Measurements from ENCODE around the gene KLF6. TPM values are rescaled to one million over a fixed set of nuclear protein-coding genes. Genes with fewer than 3 reads are reported as not detected.

KLF6 gene
- total RNA-seq, 1 experiment from 2014 or later = 3.9 TPM

DNA sequence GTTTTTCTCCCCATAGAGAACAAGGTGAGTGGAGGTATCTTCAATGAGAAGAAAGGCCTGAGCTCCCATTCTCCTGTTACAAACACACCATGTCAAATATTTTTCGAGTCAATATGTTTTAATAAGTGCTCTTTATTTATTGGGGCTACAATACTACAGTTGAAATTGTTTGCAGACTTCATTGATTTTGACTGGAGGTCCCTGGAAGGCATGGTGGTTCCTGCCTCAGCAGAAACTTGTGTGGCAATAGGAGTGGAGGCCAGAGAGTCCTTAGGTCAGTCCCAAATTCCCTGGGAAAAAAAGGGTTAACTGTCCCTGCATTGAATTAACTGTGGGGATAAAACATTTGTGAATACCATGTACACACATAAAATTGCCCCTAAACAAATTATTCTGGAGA is 22.7 kb downstream of the KLF6 start:
- no peak overlapping the region for H3K4me3 ChIP-seq (ENCODE audit: low read length)
- no peaks in the 10 kb centered on the region for H3K27me3 ChIP-seq (ENCODE audit: low read length)
- no peaks in the 10 kb centered on the region for H3K79me2 ChIP-seq (ENCODE audit: low read length)
- peaks cover 14% of the 10 kb centered on the region for H3K4me1 ChIP-seq (ENCODE audit: low read length)
- H4K20me1 ChIP-seq (ENCODE audit: insufficient read depth, low read depth, low read length) = no peaks in the 10 kb centered on the region
- no peaks in the 10 kb centered on the region for H3K9me2 ChIP-seq (replicated peaks; ENCODE audit: insufficient read depth, low read length)
- no peaks in the 10 kb centered on the region for H3K9me3 ChIP-seq (ENCODE audit: low read length)
- H2AFZ ChIP-seq (ENCODE audit: low read length) = no peak overlapping the region
- no peak overlapping the region for H3K4me2 ChIP-seq (ENCODE audit: low read depth, low read length, poor library complexity, severe bottlenecking)
- DNase-seq = no peak
- H3K9ac ChIP-seq (ENCODE audit: low read length) = no peak overlapping the region
- H3K36me3 ChIP-seq (ENCODE audit: insufficient read depth, low read length) = no peaks in the 10 kb centered on the region
- H3K27ac ChIP-seq (ENCODE audit: low read length) = no peak overlapping the region

DNA sequence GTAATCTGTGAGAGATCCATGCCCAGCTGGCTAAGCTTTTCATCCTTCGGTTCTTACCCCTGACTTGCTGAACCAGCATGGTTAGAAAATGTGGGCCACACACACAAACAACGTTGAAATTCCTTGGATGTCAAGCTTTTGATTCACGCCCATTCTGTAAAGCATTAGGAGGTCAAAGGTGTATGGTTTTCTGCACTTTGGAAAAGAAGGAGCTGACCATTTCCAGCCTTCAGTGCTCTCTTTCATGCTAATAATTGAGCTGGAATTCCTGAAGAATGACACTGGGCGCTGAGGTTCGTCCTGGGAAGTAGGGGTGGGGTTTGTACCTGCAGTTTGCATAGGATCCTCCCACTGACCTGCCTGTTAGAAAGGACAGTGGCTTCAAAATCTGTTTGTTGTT is 23.1 kb downstream of the KLF6 start:
- DNase-seq = no peak
- Histone ChIP-seq H3K9me2 (replicated peaks; ENCODE audit: insufficient read depth, low read length) (no peaks in the 10 kb centered on the region), H3K36me3 (ENCODE audit: insufficient read depth, low read length) (no peaks in the 10 kb centered on the region), H3K4me3 (ENCODE audit: low read length) (no peak overlapping the region), H2AFZ (ENCODE audit: low read length) (no peak overlapping the region), H3K79me2 (ENCODE audit: low read length) (no peaks in the 10 kb centered on the region), H3K4me1 (ENCODE audit: low read length) (peaks cover 14% of the 10 kb centered on the region), H3K9ac (ENCODE audit: low read length) (no peak overlapping the region), H3K27me3 (ENCODE audit: low read length) (no peaks in the 10 kb centered on the region), H4K20me1 (ENCODE audit: insufficient read depth, low read depth, low read length) (no peaks in the 10 kb centered on the region), H3K9me3 (ENCODE audit: low read length) (no peaks in the 10 kb centered on the region), H3K4me2 (ENCODE audit: low read depth, low read length, poor library complexity, severe bottlenecking) (no peak overlapping the region), H3K27ac (ENCODE audit: low read length) (no peak overlapping the region)

DNA sequence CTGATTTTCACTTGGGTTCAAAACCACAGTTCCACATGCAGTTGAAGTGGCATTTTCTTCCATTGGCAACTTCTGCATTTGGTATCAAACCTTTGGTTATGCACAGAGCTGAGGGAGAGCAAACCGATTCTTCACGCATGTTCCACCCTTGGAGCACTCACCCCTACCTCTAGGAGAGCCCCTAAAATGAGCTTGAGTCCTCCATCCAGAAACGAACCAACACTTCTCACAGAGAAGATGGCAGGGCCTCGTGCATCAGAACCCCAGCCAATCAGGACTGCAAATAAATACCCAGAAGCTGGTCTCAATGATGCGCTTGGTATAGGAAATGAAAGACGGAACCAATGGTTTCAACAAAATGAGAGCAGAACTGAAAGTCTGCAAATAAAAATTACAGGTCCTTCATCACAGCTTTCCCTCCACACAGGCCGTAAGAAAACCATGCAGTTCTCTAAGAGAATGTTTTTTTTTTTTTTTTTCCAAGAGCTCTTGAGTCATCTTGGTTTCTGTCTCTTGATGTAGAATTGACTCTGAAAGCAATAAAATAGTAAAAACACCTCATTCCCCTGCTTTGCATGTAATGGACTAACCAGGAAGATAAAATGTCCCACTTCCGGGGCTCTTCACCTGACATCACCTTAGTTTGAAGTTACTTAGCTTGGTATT is 23.9 kb downstream of the KLF6 start:
- DNase-seq = peak; percentile 61
- Histone ChIP-seq H3K27ac (ENCODE audit: low read length) (no peak overlapping the region), H3K27me3 (ENCODE audit: low read length) (no peaks in the 10 kb centered on the region), H2AFZ (ENCODE audit: low read length) (peak overlapping the region; percentile 76; the same call in 1 of the 2 replicates), H3K9ac (ENCODE audit: low read length) (no peak overlapping the region), H4K20me1 (ENCODE audit: insufficient read depth, low read depth, low read length) (no peaks in the 10 kb centered on the region), H3K9me3 (ENCODE audit: low read length) (no peaks in the 10 kb centered on the region), H3K4me2 (ENCODE audit: low read depth, low read length, poor library complexity, severe bottlenecking) (peak overlapping the region; percentile 16), H3K79me2 (ENCODE audit: low read length) (no peaks in the 10 kb centered on the region), H3K4me1 (ENCODE audit: low read length) (peaks cover 14% of the 10 kb centered on the region), H3K36me3 (ENCODE audit: insufficient read depth, low read length) (no peaks in the 10 kb centered on the region), H3K9me2 (replicated peaks; ENCODE audit: insufficient read depth, low read length) (no peaks in the 10 kb centered on the region), H3K4me3 (ENCODE audit: low read length) (no peak overlapping the region)

DNA sequence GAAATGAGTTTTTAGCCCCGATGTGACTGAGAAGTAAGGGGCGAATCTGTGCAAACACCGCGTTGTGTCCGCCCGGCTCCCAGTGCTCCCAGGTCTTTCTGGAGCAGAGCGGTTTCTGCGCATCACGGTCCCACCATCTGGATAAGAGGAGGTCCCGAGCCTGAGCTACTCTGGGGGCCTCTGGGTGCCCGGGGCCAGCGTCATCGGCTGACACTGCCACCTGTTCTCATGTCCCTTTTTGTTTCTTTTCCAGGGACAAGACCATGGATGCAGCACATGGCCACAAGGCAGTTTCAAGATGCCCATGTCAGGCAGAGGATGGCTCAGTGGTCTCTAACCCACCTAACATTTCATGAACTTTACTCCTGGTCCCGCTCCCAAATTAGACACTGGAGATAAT is 24.9 kb downstream of the KLF6 start:
- H4K20me1 ChIP-seq (ENCODE audit: insufficient read depth, low read depth, low read length) = no peaks in the 10 kb centered on the region
- no peak overlapping the region for H3K4me2 ChIP-seq (ENCODE audit: low read depth, low read length, poor library complexity, severe bottlenecking)
- peaks cover 14% of the 10 kb centered on the region for H3K4me1 ChIP-seq (ENCODE audit: low read length)
- H3K4me3 ChIP-seq (ENCODE audit: low read length) = no peak overlapping the region
- DNase-seq = no peak
- no peak overlapping the region for H3K9ac ChIP-seq (ENCODE audit: low read length)
- no peaks in the 10 kb centered on the region for H3K9me2 ChIP-seq (replicated peaks; ENCODE audit: insufficient read depth, low read length)
- no peaks in the 10 kb centered on the region for H3K36me3 ChIP-seq (ENCODE audit: insufficient read depth, low read length)
- no peaks in the 10 kb centered on the region for H3K27me3 ChIP-seq (ENCODE audit: low read length)
- H3K79me2 ChIP-seq (ENCODE audit: low read length) = no peaks in the 10 kb centered on the region
- no peaks in the 10 kb centered on the region for H3K9me3 ChIP-seq (ENCODE audit: low read length)
- H3K27ac ChIP-seq (ENCODE audit: low read length) = no peak overlapping the region
- H2AFZ ChIP-seq (ENCODE audit: low read length) = no peak overlapping the region

DNA sequence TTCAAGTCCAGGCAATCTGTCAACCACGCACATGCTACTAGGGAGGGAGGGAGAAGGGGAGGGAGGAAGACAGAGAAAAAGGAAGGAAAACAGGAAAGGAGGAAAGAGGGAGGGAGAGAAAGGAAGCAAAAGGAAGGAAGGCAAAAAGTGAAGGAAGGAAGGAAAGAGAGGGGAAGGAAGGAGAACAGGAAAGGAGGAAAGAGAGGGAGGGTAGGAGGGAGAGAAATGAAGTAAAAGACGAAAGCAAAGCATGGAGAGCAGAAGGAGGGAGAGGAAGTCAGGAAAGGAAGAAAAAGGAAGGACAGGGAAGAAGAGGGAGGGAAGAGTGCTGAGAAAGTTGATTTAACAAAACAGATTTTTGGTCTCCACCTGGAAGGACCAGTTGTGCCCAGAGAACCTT is 25.6 kb downstream of the KLF6 start:
- Histone ChIP-seq H3K27me3 (ENCODE audit: low read length) (no peaks in the 10 kb centered on the region), H3K9ac (ENCODE audit: low read length) (no peak overlapping the region), H3K27ac (ENCODE audit: low read length) (no peak overlapping the region), H3K36me3 (ENCODE audit: insufficient read depth, low read length) (no peaks in the 10 kb centered on the region), H2AFZ (ENCODE audit: low read length) (no peak overlapping the region), H3K79me2 (ENCODE audit: low read length) (no peaks in the 10 kb centered on the region), H4K20me1 (ENCODE audit: insufficient read depth, low read depth, low read length) (no peaks in the 10 kb centered on the region), H3K4me2 (ENCODE audit: low read depth, low read length, poor library complexity, severe bottlenecking) (no peak overlapping the region), H3K4me1 (ENCODE audit: low read length) (peaks cover 11% of the 10 kb centered on the region), H3K9me3 (ENCODE audit: low read length) (no peaks in the 10 kb centered on the region), H3K9me2 (replicated peaks; ENCODE audit: insufficient read depth, low read length) (no peaks in the 10 kb centered on the region), H3K4me3 (ENCODE audit: low read length) (no peak overlapping the region)
- DNase-seq = no peak

DNA sequence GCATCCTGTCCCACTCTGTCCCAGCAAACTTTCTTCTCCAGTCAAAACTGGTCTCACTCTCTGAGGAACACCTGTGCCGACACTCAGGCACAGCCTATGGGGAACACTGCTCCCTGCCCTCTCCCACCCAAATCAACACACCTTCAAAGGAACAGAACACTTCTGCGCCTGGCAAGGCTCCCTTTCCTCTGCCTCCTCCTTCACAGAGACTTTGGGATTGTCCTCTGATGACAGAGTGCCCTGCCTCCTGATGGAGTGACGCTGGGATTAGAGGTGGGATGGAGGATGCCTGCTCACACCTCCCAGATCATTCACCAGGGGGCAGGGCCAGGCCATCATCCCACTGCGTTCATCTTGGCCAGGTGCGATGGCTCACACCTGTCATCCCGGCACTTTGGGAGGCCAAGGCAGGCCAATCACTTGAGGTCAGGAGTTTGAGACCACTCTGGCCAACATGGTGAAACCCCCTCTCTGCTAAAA is 26.5 kb downstream of the KLF6 start:
- H4K20me1 ChIP-seq (ENCODE audit: insufficient read depth, low read depth, low read length) = no peaks in the 10 kb centered on the region
- DNase-seq = no peak
- H3K27ac ChIP-seq (ENCODE audit: low read length) = no peak overlapping the region
- no peak overlapping the region for H2AFZ ChIP-seq (ENCODE audit: low read length)
- H3K4me3 ChIP-seq (ENCODE audit: low read length) = no peak overlapping the region
- H3K27me3 ChIP-seq (ENCODE audit: low read length) = no peaks in the 10 kb centered on the region
- peaks cover 11% of the 10 kb centered on the region for H3K4me1 ChIP-seq (ENCODE audit: low read length)
- H3K36me3 ChIP-seq (ENCODE audit: insufficient read depth, low read length) = no peaks in the 10 kb centered on the region
- no peak overlapping the region for H3K9ac ChIP-seq (ENCODE audit: low read length)
- H3K9me3 ChIP-seq (ENCODE audit: low read length) = no peaks in the 10 kb centered on the region
- no peak overlapping the region for H3K4me2 ChIP-seq (ENCODE audit: low read depth, low read length, poor library complexity, severe bottlenecking)
- no peaks in the 10 kb centered on the region for H3K79me2 ChIP-seq (ENCODE audit: low read length)
- H3K9me2 ChIP-seq (replicated peaks; ENCODE audit: insufficient read depth, low read length) = no peaks in the 10 kb centered on the region

DNA sequence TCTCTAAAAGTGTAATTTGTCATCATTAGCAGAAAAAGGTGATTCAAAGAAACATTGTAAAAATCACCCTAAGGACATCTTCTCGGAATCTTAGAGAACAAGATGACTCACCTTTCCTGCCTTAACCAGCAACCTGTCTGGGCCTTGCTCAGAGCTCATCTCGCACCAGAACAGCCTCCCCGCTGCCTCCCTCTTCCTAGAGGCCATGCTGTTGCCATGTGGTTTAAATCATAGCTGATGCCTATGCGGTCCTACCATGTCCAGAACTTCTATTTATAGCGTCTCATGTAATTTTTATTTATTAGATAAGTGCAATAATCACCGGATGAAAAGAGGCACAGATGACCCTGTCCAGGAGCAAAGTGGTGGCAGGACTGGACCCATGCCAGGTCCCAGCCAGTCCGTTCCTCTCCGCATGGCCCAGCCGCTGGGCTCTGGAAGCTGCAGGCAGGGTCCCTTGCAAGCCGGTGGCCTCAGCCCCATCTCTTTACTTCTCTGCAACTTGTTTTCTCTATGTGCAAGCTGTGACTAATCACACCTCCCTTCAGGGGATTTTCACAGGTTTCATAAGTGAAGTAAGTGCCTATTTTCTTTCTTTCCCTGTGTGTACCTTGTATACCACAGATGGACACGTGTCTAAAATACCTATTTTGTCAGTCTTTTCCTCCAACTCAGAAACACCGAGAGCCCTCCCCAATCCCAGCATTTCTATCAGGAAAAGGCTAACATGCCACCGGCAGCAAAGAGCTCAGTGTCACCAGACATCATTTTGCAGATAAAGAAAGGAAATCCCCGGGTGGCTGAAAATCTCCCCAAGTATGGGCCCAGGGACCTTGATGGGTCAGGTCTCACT is 27.1 kb downstream of the KLF6 start:
- Histone ChIP-seq H3K9me3 (ENCODE audit: low read length) (no peaks in the 10 kb centered on the region), H3K79me2 (ENCODE audit: low read length) (no peaks in the 10 kb centered on the region), H3K9ac (ENCODE audit: low read length) (no peak overlapping the region)

DNA sequence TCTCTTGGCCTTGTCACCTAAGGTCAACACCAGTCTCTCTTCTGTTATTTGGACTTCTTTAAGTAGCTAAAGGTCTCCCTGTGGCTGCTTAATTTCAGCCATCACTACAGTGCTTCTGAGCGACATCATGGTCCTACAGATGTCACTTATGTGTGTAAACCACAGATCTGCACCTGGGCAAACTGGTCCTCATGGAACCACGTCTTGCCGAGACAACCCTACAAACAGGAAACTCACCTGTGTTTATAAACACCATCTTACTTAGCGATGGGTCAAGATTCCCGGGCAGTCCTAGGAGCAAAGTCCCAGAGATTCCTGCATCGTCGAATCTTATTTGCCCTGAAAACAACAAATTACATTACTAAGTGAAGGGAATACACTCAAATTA is 27.8 kb downstream of the KLF6 start:
- no peak overlapping the region for H3K4me3 ChIP-seq (ENCODE audit: low read length)
- no peak overlapping the region for H3K27ac ChIP-seq (ENCODE audit: low read length)
- H3K27me3 ChIP-seq (ENCODE audit: low read length) = no peaks in the 10 kb centered on the region
- no peaks in the 10 kb centered on the region for H4K20me1 ChIP-seq (ENCODE audit: insufficient read depth, low read depth, low read length)
- no peaks in the 10 kb centered on the region for H3K9me2 ChIP-seq (replicated peaks; ENCODE audit: insufficient read depth, low read length)
- DNase-seq = no peak
- no peaks in the 10 kb centered on the region for H3K36me3 ChIP-seq (ENCODE audit: insufficient read depth, low read length)
- no peak overlapping the region for H2AFZ ChIP-seq (ENCODE audit: low read length)
- no peak overlapping the region for H3K9ac ChIP-seq (ENCODE audit: low read length)
- no peaks in the 10 kb centered on the region for H3K9me3 ChIP-seq (ENCODE audit: low read length)
- H3K4me2 ChIP-seq (ENCODE audit: low read depth, low read length, poor library complexity, severe bottlenecking) = no peak overlapping the region
- H3K4me1 ChIP-seq (ENCODE audit: low read length) = peaks cover 11% of the 10 kb centered on the region
- H3K79me2 ChIP-seq (ENCODE audit: low read length) = no peaks in the 10 kb centered on the region

More for the DNA sequence above, 27.1 kb downstream of the KLF6 start:
- Histone ChIP-seq H3K4me3 (ENCODE audit: low read length) (no peak overlapping the region), H3K4me1 (ENCODE audit: low read length) (peaks cover 11% of the 10 kb centered on the region), H3K9me2 (replicated peaks; ENCODE audit: insufficient read depth, low read length) (no peaks in the 10 kb centered on the region), H3K27ac (ENCODE audit: low read length) (no peak overlapping the region), H3K27me3 (ENCODE audit: low read length) (no peaks in the 10 kb centered on the region), H3K36me3 (ENCODE audit: insufficient read depth, low read length) (no peaks in the 10 kb centered on the region), H4K20me1 (ENCODE audit: insufficient read depth, low read depth, low read length) (no peaks in the 10 kb centered on the region), H3K4me2 (ENCODE audit: low read depth, low read length, poor library complexity, severe bottlenecking) (no peak overlapping the region), H2AFZ (ENCODE audit: low read length) (no peak overlapping the region)
- no peak for DNase-seq

All from Karpas-422 (cell line).